GM12872 (cell line): ENCODE data around the gene LEF1.

ENCODE experiments used
- CTCF ChIP-seq: IDR thresholded peaks from 3 replicates; pipeline ENCODE4 v1.5.1; 2011; ENCODE audit warnings: low read depth, mild to moderate bottlenecking, low read length, moderate library complexity; ENCODE audit not compliant: insufficient read depth

The LEF1 gene

GRCh38 chr4:108109997-108110416 is 58.7 kb downstream of the LEF1 start:
- TF ChIP-seq CTCF, result 0 out of 3 replicates have a peak, but pooled peaks have one; percentile 2

- no peak for TF ChIP-seq CTCF
Measured at GRCh38 chr4:108109111-108109510, 59.6 kb downstream of the LEF1 start.

- no peak for TF ChIP-seq CTCF
Measured at GRCh38 chr4:108107729-108108382, 60.9 kb downstream of the LEF1 start.

- no peak for TF ChIP-seq CTCF
Measured at GRCh38 chr4:108107101-108107500, 61.6 kb downstream of the LEF1 start.

GRCh38 chr4:108106186-108106585 is 62.5 kb downstream of the LEF1 start:
- TF ChIP-seq CTCF, result no peak

GRCh38 chr4:108103099-108103862 is 65.5 kb downstream of the LEF1 start:
- TF ChIP-seq CTCF, result no peak

GRCh38 chr4:108100827-108101226 is 67.9 kb downstream of the LEF1 start:
- no peak for TF ChIP-seq CTCF
